ENCODE results near the gene CDYL2.

DNA sequence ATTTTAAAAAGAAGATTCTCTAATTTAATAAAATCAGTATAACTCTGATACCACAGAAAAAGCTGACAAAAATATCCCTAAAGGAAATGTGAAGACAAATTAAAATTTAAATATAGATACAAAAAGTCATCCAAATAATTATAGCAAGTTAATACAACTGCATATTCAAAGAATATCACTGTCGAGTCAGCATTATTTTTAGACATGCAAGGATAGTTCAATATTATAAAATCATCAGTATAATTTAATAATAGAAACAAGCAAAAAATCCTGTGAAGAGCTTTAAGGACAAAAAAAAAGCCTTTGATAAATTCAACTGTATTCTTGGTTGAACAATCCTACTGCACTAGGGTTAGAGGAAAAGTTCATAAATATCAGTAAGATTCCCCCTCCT lies 21.0 kb upstream of the CDYL2 start:
- TF ChIP-seq, protein P1, sequence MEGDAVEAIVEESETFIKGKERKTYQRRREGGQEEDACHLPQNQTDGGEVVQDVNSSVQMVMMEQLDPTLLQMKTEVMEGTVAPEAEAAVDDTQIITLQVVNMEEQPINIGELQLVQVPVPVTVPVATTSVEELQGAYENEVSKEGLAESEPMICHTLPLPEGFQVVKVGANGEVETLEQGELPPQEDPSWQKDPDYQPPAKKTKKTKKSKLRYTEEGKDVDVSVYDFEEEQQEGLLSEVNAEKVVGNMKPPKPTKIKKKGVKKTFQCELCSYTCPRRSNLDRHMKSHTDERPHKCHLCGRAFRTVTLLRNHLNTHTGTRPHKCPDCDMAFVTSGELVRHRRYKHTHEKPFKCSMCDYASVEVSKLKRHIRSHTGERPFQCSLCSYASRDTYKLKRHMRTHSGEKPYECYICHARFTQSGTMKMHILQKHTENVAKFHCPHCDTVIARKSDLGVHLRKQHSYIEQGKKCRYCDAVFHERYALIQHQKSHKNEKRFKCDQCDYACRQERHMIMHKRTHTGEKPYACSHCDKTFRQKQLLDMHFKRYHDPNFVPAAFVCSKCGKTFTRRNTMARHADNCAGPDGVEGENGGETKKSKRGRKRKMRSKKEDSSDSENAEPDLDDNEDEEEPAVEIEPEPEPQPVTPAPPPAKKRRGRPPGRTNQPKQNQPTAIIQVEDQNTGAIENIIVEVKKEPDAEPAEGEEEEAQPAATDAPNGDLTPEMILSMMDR (IDR thresholded peaks at IDR 0.05): no peak
- no peak for TF ChIP-seq POLR2A (IDR thresholded peaks at IDR 0.05)
